ENCODE measurements around the gene RBMS1.

RBMS1 gene

DNA sequence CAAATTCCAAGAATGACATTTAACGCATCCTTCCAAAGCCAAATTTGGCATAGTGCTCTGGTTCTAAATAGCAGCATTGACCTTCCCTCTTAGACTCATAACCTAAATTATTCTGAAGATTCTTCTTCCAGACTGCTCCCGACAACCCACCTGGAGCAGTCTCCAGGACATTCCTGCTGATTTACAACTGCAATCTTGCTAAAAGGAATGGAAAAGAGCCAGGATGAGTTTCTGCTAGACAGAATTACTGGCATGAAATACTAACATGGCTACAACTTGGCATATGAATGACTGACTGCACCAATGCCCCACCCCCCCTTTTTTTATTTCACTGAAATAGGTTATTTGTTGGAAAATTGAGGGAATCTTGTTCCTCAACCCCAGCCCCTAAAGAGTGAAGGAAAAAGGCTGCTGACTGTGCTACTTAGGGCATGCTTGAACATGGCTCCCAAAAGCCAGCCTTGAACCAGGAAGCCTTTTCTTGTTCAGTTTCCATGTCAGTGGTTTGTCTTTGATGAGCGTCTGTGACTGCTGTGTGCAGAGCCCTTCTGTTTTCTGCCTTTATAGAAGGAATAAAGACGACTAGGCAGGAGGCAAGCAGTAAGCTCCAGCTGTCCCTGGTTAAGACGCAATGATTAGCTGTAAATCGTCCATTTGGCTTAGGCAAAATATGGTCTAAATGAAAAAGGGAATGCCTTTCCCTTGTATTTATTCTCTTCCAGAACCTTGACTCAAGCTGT, 246.1 kb downstream of the RBMS1 start:
- no peak for DNase-seq
- H3K4me1 Mint-ChIP-seq: no peaks in the 10 kb centered on the region
- no peaks in the 10 kb centered on the region for H3K9me3 Mint-ChIP-seq
- H3K27me3 Mint-ChIP-seq: peaks cover 2% of the 10 kb centered on the region
- H3K36me3 Mint-ChIP-seq (ENCODE audit: low read depth): no peaks in the 10 kb centered on the region
- no peak overlapping the region for H3K27ac Mint-ChIP-seq
- ATAC-seq: no peak
- no peak overlapping the region for H3K4me3 Mint-ChIP-seq

DNA sequence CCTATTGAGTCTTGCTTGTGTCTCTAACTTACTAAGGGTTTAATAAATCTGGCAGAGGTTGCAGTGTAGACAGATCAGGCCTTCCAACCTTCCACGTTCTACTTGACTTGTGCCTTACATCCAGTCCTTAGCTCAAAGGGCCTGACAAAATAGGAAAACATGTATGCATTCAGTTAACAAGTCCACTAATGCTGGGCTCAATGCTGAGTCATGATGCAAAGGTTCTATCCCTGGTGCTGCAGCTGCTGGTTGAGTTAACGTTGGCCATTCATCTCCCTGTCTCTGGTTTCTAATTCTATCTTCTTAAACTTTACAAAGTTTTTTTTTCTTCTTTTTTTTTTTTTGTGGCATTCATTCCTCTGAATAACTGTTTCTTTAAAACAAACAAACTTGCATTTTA, 247.3 kb downstream of the RBMS1 start:
- Mint-ChIP-seq H3K27ac (no peak overlapping the region), H3K27me3 (peaks cover 2% of the 10 kb centered on the region), H3K9me3 (no peaks in the 10 kb centered on the region), H3K4me1 (no peaks in the 10 kb centered on the region), H3K4me3 (no peak overlapping the region), H3K36me3 (ENCODE audit: low read depth) (no peaks in the 10 kb centered on the region)
- ATAC-seq (no peak), DNase-seq (no peak)

DNA sequence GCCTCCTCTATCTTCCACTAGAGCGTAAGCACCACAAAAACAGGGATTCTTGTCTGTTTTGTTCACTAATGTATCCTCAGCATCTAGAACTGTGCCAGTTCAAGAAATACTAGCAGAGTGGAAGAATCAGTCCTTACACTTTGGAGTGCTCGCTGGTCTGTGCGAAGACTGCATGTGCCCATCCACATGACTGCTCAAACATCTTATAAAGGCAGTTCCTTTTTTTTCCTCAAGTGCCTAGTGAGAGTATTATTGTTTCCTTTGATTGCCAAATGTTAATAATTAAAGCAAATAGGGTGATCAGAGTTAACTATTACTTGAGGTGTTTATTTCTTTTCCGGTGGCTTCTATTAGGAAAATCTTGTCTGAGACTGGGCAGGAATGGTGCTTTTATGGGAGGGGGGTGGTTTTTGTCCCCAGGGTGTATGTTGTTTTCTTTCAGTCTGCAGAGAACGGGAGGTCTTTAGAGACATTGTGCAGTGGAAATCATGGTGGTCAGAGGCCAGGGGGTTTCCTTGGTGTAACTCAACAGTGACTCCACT, 247.9 kb downstream of the RBMS1 start:
- DNase-seq (no peak), ATAC-seq (no peak)
- Mint-ChIP-seq H3K36me3 (ENCODE audit: low read depth) (no peaks in the 10 kb centered on the region), H3K4me1 (no peaks in the 10 kb centered on the region), H3K9me3 (no peaks in the 10 kb centered on the region), H3K27ac (no peak overlapping the region), H3K27me3 (peaks cover 2% of the 10 kb centered on the region), H3K4me3 (no peak overlapping the region)

DNA sequence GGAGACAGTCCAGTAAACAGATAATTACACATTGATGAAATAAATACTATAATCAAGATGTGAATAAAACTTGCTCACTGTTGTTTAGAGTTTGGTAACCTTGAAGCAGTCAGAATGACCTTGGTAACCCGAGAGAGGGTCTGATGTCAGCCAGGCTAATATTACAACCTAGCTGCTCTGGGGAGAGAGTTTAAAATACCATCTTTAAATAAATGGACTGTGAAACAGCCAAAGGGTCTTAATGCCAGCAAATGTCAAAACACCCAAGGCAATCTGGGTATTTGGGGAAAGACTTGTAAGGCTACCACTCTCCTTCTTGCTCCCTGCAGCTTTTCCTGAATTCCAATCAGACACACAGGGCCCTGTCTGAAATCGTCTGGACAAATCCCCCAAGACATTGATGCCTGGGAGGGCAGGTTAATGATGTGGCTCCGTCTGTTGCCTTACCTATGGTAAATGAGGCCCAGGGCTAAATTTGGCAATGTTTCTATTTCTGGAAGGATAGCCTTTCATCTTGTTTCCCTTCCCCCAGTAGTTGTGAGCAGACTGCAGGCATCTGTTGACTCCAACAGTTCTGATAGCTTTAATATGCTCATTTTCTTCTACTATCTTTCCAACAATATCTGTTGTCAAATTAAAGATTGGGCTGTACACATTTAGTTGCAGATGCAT, 250.6 kb downstream of the RBMS1 start:
- H3K4me1 Mint-ChIP-seq: no peaks in the 10 kb centered on the region

DNA sequence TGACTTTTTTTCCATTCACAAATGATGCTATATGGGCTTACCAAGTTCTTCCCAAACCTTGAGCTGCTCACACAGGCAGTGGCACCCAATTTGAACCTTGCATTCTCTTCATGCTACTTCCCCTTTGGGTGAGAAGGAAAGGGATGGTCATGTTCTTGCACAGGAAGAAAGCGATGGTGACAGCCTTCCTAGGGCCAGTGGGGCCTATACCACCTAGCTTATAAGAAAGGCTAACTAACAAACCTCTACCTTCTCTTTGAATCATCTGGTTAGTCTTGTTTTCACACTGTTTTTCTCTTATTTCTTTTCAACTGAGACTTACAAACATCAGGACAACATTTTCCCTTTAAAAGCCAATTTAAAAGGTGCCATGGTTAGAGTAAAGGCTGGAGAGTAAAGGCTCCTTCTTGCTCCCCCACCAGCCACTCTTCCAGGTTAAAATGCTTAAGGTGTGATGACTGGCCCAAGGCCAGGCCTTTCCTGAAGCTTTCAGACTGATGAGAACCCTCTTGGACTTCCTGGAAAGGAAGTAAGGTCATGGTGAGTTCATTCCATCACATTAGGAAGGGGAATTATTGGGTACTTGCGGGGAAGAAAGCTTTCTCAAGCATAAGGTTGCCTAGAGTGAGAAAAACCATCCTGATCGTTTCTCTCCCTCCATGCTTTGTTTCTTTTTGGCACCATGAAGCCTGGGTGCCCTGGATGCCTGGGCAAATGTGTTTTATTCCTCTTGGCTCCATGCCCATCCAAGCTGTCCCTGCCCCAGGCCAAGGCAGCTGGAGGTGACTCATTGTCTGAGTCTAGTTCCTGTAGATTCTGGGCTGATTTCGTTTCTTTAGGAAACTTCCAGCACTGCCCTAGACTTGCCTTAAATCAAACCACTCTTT, 252.1 kb downstream of the RBMS1 start:
- no peak for DNase-seq
- Mint-ChIP-seq H3K4me1 (no peaks in the 10 kb centered on the region), H3K9me3 (no peaks in the 10 kb centered on the region), H3K4me3 (no peak overlapping the region), H3K27me3 (peaks cover 4% of the 10 kb centered on the region), H3K27ac (no peak overlapping the region), H3K36me3 (ENCODE audit: low read depth) (no peaks in the 10 kb centered on the region)
- ATAC-seq: no peak

More for the DNA sequence above, 250.6 kb downstream of the RBMS1 start:
- no peak for DNase-seq
- no peaks in the 10 kb centered on the region for H3K9me3 Mint-ChIP-seq
- H3K27ac Mint-ChIP-seq: no peak overlapping the region
- H3K4me3 Mint-ChIP-seq: no peak overlapping the region
- H3K36me3 Mint-ChIP-seq (ENCODE audit: low read depth): no peaks in the 10 kb centered on the region
- ATAC-seq: no peak
- peaks cover 2% of the 10 kb centered on the region for H3K27me3 Mint-ChIP-seq

DNA sequence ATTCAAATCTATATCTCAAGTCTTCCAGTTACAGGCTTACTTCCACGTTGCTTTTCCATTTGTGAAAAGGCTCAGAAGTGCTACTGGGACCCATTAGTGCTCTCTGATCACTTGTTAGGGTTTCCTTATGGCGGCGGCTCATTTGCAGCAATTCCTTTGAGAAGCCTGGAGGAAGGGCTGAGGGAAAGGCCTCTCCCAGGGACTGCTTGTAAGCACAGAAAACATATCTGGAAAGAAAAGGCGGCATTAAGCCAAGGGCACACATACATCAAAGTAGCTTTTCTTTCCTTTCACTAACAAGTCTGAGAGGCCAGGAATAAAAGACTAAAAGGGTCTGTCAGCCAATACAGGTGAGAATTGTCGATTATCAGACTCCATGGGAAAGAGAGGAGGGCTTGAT, 254.2 kb downstream of the RBMS1 start:
- no peak for ATAC-seq
- Mint-ChIP-seq H3K36me3 (ENCODE audit: low read depth) (no peaks in the 10 kb centered on the region), H3K27me3 (peaks cover 4% of the 10 kb centered on the region), H3K9me3 (no peaks in the 10 kb centered on the region), H3K4me3 (no peak overlapping the region), H3K4me1 (no peaks in the 10 kb centered on the region), H3K27ac (no peak overlapping the region)
- DNase-seq: no peak

DNA sequence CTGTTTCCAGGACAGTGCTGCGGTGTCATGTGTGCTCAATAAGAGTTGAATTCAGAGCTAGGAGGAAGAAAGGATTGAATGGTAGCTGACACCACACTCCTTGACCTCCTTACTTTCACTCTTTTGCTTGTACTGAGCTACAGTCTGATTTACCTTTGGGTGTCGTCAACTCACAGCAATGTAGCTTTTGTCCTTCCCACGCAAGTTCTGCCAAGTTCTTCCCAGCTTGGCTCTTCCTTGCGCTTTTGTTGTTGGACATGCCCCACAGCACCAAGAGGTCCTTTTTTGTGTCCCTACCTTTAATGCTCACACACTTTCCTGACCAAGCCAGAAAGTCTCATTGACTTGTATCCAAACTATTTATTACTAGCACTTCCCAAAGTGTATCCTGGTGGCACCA, 255.2 kb downstream of the RBMS1 start:
- Mint-ChIP-seq H3K4me3 (no peak overlapping the region), H3K27ac (no peak overlapping the region), H3K4me1 (no peaks in the 10 kb centered on the region), H3K36me3 (ENCODE audit: low read depth) (no peaks in the 10 kb centered on the region), H3K27me3 (peaks cover 4% of the 10 kb centered on the region), H3K9me3 (no peaks in the 10 kb centered on the region)
- DNase-seq (no peak), ATAC-seq (no peak)

DNA sequence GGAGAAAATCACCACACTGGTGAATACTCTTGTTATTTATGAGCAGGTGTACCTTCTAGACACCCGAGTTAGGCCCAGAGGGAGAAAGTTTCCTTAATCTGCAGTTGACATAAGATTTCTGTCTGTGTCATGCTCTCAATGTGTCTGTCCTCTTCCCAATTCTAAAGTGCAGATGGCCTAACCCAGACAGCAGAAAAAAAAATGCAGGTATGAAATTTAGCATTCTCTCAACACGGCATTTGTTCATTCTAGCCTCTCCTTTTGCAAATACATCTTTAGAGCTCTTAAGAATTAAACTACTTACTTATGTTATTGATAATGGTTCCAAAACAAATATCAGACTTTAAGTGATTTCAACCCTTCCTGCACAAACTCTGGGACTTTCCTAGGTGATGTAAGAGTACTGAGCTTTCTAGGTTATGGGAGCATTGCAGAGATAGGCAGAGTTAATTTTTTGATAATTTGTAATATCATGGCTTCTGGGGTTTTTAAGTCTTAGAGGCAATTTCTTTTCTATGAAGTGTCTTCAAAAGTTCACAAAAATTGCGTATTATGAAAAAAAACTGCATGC, 260.6 kb downstream of the RBMS1 start:
- Mint-ChIP-seq H3K27ac (no peak overlapping the region), H3K9me3 (no peaks in the 10 kb centered on the region), H3K36me3 (ENCODE audit: low read depth) (no peaks in the 10 kb centered on the region), H3K27me3 (peaks cover 2% of the 10 kb centered on the region), H3K4me3 (no peak overlapping the region), H3K4me1 (no peaks in the 10 kb centered on the region)
- ATAC-seq (no peak), DNase-seq (no peak)

DNA sequence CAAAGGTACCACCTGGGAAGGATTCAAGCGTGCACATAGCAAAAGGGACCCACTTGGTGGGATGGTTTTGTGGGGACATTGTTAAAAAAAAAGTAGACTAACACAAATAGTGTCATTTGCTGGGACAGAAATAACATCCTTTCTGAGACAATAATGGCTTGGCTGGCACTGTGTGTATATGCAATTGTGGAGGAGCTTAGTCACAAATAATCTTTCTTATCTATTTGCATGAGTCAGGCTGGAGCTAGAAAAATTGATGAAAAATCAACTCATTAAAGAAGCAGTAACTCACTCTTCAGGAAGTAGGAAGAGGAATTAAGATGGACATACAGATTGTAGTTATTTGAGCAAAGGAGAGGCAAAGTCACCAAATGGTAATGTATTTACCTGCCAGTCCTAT, 264.0 kb downstream of the RBMS1 start:
- no peak overlapping the region for H3K4me3 Mint-ChIP-seq
- H3K27ac Mint-ChIP-seq: no peak overlapping the region
- ATAC-seq (no peak), DNase-seq (no peak)
- no peaks in the 10 kb centered on the region for H3K9me3 Mint-ChIP-seq
- peaks cover 10% of the 10 kb centered on the region for H3K4me1 Mint-ChIP-seq
- H3K27me3 Mint-ChIP-seq: peaks cover 5% of the 10 kb centered on the region
- H3K36me3 Mint-ChIP-seq (ENCODE audit: low read depth): no peaks in the 10 kb centered on the region

DNA sequence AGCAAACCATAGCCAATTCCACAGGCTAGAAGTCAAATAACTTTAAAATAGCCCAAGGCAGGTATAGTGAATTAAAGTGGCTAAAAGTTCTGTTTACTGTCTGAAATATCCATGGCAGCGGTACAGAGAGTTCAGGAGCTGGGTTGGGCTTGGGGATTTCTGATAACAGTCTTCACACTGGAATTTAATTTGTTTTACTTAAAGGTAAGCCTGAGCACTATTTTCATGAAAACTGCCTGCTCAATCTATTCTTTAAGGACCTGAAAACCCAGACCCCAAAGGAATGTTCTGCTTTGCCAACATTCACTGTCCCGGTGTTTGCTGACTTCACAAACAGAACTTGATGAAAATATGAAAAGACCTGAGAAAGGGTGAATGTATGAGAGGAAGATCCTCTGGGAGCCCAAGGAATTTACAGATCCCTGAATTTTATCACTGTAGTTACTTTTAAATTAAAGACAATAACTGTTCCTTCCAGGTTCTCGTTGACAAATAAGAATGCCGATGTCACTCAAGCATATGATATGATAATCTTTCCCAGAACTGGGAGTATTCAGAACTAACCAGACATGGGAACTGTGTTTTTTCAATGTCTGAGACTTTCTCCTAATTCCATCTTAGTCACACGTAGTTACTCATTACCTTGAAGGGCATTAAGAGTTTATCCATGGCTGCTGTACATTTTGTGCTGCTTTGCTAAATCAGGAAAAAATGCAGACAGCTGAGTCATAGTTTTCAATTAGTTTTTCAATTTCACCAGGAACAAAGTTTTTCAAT, 265.3 kb downstream of the RBMS1 start:
- DNase-seq: no peak
- Mint-ChIP-seq H3K27ac (no peak overlapping the region), H3K36me3 (ENCODE audit: low read depth) (no peaks in the 10 kb centered on the region), H3K27me3 (peaks cover 5% of the 10 kb centered on the region), H3K4me1 (peaks cover 22% of the 10 kb centered on the region), H3K9me3 (no peaks in the 10 kb centered on the region), H3K4me3 (no peak overlapping the region)
- ATAC-seq: no peak

DNA sequence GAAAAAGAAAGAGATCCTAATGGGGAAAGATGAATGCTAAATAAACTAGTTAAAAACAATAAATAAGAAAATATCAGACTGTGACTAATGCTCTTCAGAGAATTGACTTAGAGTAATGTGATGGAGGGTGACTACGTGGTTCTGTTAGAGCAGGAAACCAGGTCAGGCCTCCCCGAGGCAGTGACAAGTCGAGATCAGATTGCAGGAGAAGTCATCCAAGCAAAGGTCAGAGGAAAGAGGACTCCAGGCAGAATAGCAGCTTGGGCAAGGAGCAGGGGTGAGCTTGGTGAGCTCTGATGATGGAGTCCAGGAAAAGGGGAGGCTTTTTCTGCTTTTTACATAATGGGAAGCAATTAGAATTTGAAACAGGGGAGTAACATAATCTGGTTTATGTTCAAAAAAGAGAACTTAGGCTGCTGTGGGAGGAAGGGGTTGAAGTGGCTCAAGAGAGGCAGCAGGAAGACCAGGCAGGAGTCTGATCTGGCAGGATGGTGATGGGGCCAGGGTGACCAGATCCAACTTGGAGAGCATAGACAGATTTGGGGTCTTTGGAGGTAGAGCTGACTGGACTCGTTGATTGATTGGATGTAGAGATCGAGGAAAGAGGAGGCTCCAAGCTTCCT, 266.2 kb downstream of the RBMS1 start:
- Mint-ChIP-seq H3K27ac (no peak overlapping the region), H3K36me3 (ENCODE audit: low read depth) (no peaks in the 10 kb centered on the region), H3K9me3 (no peaks in the 10 kb centered on the region), H3K27me3 (peaks cover 5% of the 10 kb centered on the region), H3K4me3 (no peak overlapping the region), H3K4me1 (peaks cover 30% of the 10 kb centered on the region)
- no peak for ATAC-seq
- no peak for DNase-seq

DNA sequence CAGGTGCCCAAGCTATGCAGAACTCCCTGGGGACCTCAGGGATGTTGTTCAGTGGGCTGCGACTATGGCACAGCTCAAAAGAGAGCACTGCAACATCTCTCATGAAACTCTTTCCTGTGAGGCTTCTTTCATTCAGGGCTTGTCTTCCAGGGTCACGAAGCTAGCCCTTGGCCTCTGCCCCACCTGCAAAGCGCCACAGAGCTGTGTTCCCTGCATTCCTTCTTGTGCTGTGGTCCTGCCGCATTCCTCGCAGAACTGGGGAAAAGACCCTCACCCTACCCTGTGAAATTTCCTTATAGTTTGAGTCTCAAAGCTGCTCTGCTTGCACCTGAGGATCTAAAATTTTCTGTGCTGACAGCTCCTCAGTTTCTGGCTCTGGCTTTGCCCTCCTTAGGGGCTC, 267.2 kb downstream of the RBMS1 start:
- Mint-ChIP-seq H3K27me3 (peaks cover 5% of the 10 kb centered on the region), H3K9me3 (no peaks in the 10 kb centered on the region), H3K27ac (no peak overlapping the region), H3K4me3 (no peak overlapping the region), H3K36me3 (ENCODE audit: low read depth) (no peaks in the 10 kb centered on the region), H3K4me1 (peaks cover 30% of the 10 kb centered on the region)
- DNase-seq (no peak), ATAC-seq (no peak)

DNA sequence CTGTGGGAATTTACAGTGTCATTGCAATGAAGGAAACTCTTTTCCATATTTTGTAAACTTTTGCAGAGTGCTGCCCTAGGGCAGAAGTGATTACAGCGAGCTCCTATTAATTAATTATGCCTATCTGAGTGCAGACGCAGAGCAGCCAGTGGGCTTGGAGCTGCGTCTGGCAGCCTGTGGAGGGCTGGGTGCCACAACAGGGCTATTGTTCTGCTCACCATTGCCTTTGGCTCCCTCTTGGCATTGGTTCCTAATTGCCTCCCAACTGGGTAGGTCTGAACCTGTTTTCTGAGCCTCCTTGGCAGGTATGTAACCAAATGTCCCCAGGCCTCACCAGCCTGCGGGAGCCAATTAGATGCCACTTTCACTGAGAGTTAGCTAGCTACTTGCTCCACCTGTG, 267.9 kb downstream of the RBMS1 start:
- Mint-ChIP-seq H3K9me3 (no peaks in the 10 kb centered on the region), H3K4me3 (no peak overlapping the region), H3K27ac (no peak overlapping the region), H3K36me3 (ENCODE audit: low read depth) (no peaks in the 10 kb centered on the region), H3K27me3 (peaks cover 5% of the 10 kb centered on the region), H3K4me1 (peaks cover 36% of the 10 kb centered on the region)
- DNase-seq (no peak), ATAC-seq (no peak)
